H1 (cell line): ENCODE data around the gene GPC1. TPM values are rescaled to one million over a fixed set of nuclear protein-coding genes. Genes with fewer than 3 reads are reported as not detected.

Source experiments
- CTCF ChIA-PET: fragments of 300-600 bp; sonication (Branson Sonifier 250); formaldehyde crosslinking; loops from one replicate; lab custom pipeline; 2021; ENCODE audit not compliant: partially characterized antibody; lab: Charles Lee
- POLR2A ChIA-PET: fragments of 300-600 bp; sonication (Branson Sonifier 250); formaldehyde crosslinking; loops from one replicate; lab custom pipeline; 2021; ENCODE audit warnings: inconsistent platforms; ENCODE audit not compliant: partially characterized antibody; lab: Charles Lee
- DNase-seq, 2 experiments: peaks; one replicate each; pipeline versions ENCODE4 v3.0.0 to v3.0.0-alpha.2; 2010 to 2022; ENCODE audit warnings: low spot score in 2 of 2, low read depth in 1 of 2, mixed read lengths in 1 of 2
- FAIRE-seq: peaks from 2 replicates; lab custom pipeline; 2011; peaks lifted over from hg19 to GRCh38; lab: Jason Lieb, UNC
- H2AFZ ChIP-seq: 2 replicates; pipeline ENCODE4 v1.8.1; 2012; ENCODE audit warnings: low read length, inconsistent platforms
- H2AK5ac ChIP-seq: 2 replicates; pipeline ENCODE4 v1.6.1; 2013; ENCODE audit warnings: low read depth, low read length
- H2BK120ac ChIP-seq: replicated peaks from 2 replicates; pipeline ENCODE3; 2013; ENCODE audit warnings: low read depth, low read length, inconsistent platforms
- H2BK12ac ChIP-seq: 2 replicates; pipeline ENCODE4 v1.6.1; 2013; ENCODE audit warnings: low read depth, low read length
- H2BK15ac ChIP-seq: 2 replicates; pipeline ENCODE4 v1.6.1; 2013; ENCODE audit warnings: low read length
- H2BK20ac ChIP-seq: 2 replicates; pipeline ENCODE4 v1.6.1; 2013; ENCODE audit warnings: low read length
- H2BK5ac ChIP-seq: 2 replicates; pipeline ENCODE4 v1.6.1; 2013; ENCODE audit warnings: low read depth, low read length
- H3K14ac ChIP-seq: 2 replicates; pipeline ENCODE4 v1.6.1; 2013; ENCODE audit warnings: inconsistent platforms; ENCODE audit not compliant: insufficient read length
- H3K18ac ChIP-seq: 2 replicates; pipeline ENCODE4 v1.6.1; 2013; ENCODE audit warnings: low read length; ENCODE audit errors: extremely low read depth
- H3K23ac ChIP-seq: 2 replicates; pipeline ENCODE4 v1.6.1; 2013; ENCODE audit warnings: inconsistent platforms; ENCODE audit not compliant: insufficient read length
- H3K23me2 ChIP-seq: 2 replicates; pipeline ENCODE4 v1.6.1; 2013; ENCODE audit warnings: low read depth, low read length
- H3K27ac ChIP-seq: 2 replicates; pipeline ENCODE4 v1.6.1; 2011; ENCODE audit warnings: low read depth, low read length, inconsistent platforms
- H3K27me3 ChIP-seq, 4 experiments: replicated peaks in 1 of 4; 1 replicate in 1 of 4; 2 replicates in 3 of 4; pipeline versions ENCODE4 v1.6.1 to v1.8.1; 2011 to 2013; ENCODE audit warnings: low read length in 3 of 4, mild to moderate bottlenecking in 3 of 4, inconsistent platforms in 2 of 4, mixed read lengths in 2 of 4, moderate library complexity in 1 of 4; ENCODE audit not compliant: control insufficient read depth in 3 of 4, insufficient read depth in 3 of 4; ENCODE audit errors: extremely low read depth in 1 of 4
- H3K36me3 ChIP-seq, 4 experiments: 2 replicates each; pipeline versions ENCODE4 v1.6.1 to v1.8.1; 2011 to 2013; ENCODE audit warnings: mild to moderate bottlenecking in 4 of 4, low read length in 3 of 4, moderate library complexity in 2 of 4, control low read depth in 1 of 4, inconsistent platforms in 1 of 4; ENCODE audit not compliant: insufficient read depth in 4 of 4, control insufficient read depth in 2 of 4
- H3K4ac ChIP-seq: replicated peaks from 2 replicates; pipeline ENCODE3; 2013; ENCODE audit warnings: low read length, low read depth, mixed read lengths, inconsistent platforms; ENCODE audit not compliant: insufficient read length
- H3K4me1 ChIP-seq, 4 experiments: replicated peaks in 1 of 4; 1 replicate in 1 of 4; 2 replicates in 3 of 4; pipeline versions ENCODE4 v1.6.1 to v1.8.1; 2011 to 2013; ENCODE audit warnings: low read length in 3 of 4, inconsistent platforms in 2 of 4, mixed read lengths in 1 of 4; ENCODE audit not compliant: insufficient read depth in 4 of 4, control insufficient read depth in 3 of 4
- H3K4me2 ChIP-seq, 2 experiments: 2 replicates each; pipeline versions ENCODE4 v1.6.1 to v1.8.1; 2011 to 2013; ENCODE audit warnings: low read depth in 2 of 2, low read length in 2 of 2, control low read depth in 1 of 2, inconsistent platforms in 1 of 2, mild to moderate bottlenecking in 1 of 2; ENCODE audit not compliant: insufficient read depth in 1 of 2
- H3K4me3 ChIP-seq, 4 experiments: fragments of 200-600, 300-600 bp in 1 of 4; sonication (generic), shearing (Covaris generic), sonication (Bioruptor Twin) in 1 of 4; 2 replicates each; pipeline versions ENCODE4 v1.5.1 to v1.8.1; 2011 to 2016; ENCODE audit warnings: low read length in 4 of 4, low read depth in 3 of 4, control low read depth in 2 of 4, inconsistent platforms in 2 of 4, mild to moderate bottlenecking in 2 of 4, mixed read lengths in 1 of 4, moderate library complexity in 1 of 4; ENCODE audit not compliant: insufficient read depth in 2 of 4; ENCODE audit errors: extremely low read depth in 1 of 4
- H3K56ac ChIP-seq: replicated peaks from 2 replicates; pipeline ENCODE3; 2013; ENCODE audit warnings: low read depth, mild to moderate bottlenecking, mixed read lengths, low read length, inconsistent platforms; ENCODE audit not compliant: insufficient read length
- H3K79me1 ChIP-seq: 2 replicates; pipeline ENCODE4 v1.6.1; 2013; ENCODE audit warnings: low read depth, low read length, control low read depth
- H3K79me2 ChIP-seq, 2 experiments: 2 replicates each; pipeline versions ENCODE4 v1.6.1 to v1.8.1; 2012 to 2013; ENCODE audit warnings: low read length in 2 of 2, mild to moderate bottlenecking in 2 of 2, inconsistent platforms in 1 of 2; ENCODE audit not compliant: insufficient read depth in 2 of 2, control insufficient read depth in 1 of 2
- H3K9ac ChIP-seq, 4 experiments: replicated peaks in 1 of 4; 1 replicate in 1 of 4; 2 replicates in 3 of 4; pipeline versions ENCODE4 v1.6.1 to v1.8.1; 2011 to 2013; ENCODE audit warnings: low read depth in 3 of 4, low read length in 3 of 4, control low read depth in 2 of 4, mild to moderate bottlenecking in 2 of 4, moderate library complexity in 2 of 4, inconsistent platforms in 1 of 4; ENCODE audit errors: extremely low read depth in 1 of 4
- H3K9me3 ChIP-seq, 2 experiments: 2 replicates each; pipeline versions ENCODE4 v1.6.1 to v1.8.1; 2012 to 2013; ENCODE audit warnings: mild to moderate bottlenecking in 2 of 2, moderate library complexity in 2 of 2, control low read depth in 1 of 2, inconsistent platforms in 1 of 2, low read depth in 1 of 2, low read length in 1 of 2, mixed read lengths in 1 of 2; ENCODE audit not compliant: insufficient read depth in 2 of 2
- H4K20me1 ChIP-seq, 2 experiments: replicated peaks in 1 of 2; 2 replicates each; pipeline versions ENCODE3 to v1.8.1; 2011 to 2013; ENCODE audit warnings: inconsistent platforms in 2 of 2, low read length in 2 of 2, mild to moderate bottlenecking in 1 of 2; ENCODE audit not compliant: insufficient read depth in 2 of 2, control insufficient read depth in 1 of 2
- H4K5ac ChIP-seq: 2 replicates; pipeline ENCODE4 v1.6.1; 2013; ENCODE audit warnings: low read length, low read depth, mixed read lengths, inconsistent platforms; ENCODE audit not compliant: insufficient read length
- H4K8ac ChIP-seq: 2 replicates; pipeline ENCODE4 v1.8.0; 2013; ENCODE audit warnings: mild to moderate bottlenecking, moderate library complexity, low read length, inconsistent platforms; ENCODE audit not compliant: insufficient read depth; ENCODE audit errors: extremely low read depth
- H4K91ac ChIP-seq: replicated peaks from 2 replicates; pipeline ENCODE3; 2013; ENCODE audit warnings: low read length, mixed read lengths, inconsistent platforms; ENCODE audit not compliant: insufficient read length
- CHD2 ChIP-seq: IDR thresholded peaks from 2 replicates; pipeline ENCODE4 v1.6.1; 2012; ENCODE audit warnings: low read length, improper control_type of control experiment
- EGR1 ChIP-seq: IDR thresholded peaks from 2 replicates; pipeline ENCODE4 v1.6.1; 2011; ENCODE audit warnings: low read depth, low read length, borderline replicate concordance
- GABPA ChIP-seq: IDR thresholded peaks from 2 replicates; pipeline ENCODE4 v1.6.1; 2011; ENCODE audit warnings: mild to moderate bottlenecking, low read length, moderate library complexity, borderline replicate concordance; ENCODE audit not compliant: insufficient read depth
- HDAC2 ChIP-seq, 2 experiments: fragments of 300-600 bp in 1 of 2; sonication (generic) in 1 of 2; IDR thresholded peaks; 2 replicates each; pipeline ENCODE4 v1.6.1; 2011 to 2012; ENCODE audit warnings: low read depth in 2 of 2, low read length in 2 of 2, mild to moderate bottlenecking in 2 of 2, moderate library complexity in 2 of 2, borderline replicate concordance in 1 of 2, inconsistent platforms in 1 of 2
- JUND ChIP-seq: IDR thresholded peaks from 2 replicates; pipeline ENCODE4 v1.6.1; 2011; ENCODE audit warnings: mild to moderate bottlenecking, improper control_type of control experiment, low read length
- NRF1 ChIP-seq: IDR thresholded peaks from 2 replicates; pipeline ENCODE4 v1.6.1; 2011; ENCODE audit warnings: mild to moderate bottlenecking, low read depth, low read length, improper control_type of control experiment
- RAD21 ChIP-seq, 2 experiments: IDR thresholded peaks in 1 of 2; conservative IDR thresholded peaks in 1 of 2; 2 replicates each; pipeline ENCODE4 v1.6.1; 2011; ENCODE audit warnings: low read depth in 2 of 2, low read length in 2 of 2, improper control_type of control experiment in 1 of 2, inconsistent platforms in 1 of 2, mild to moderate bottlenecking in 1 of 2, moderate library complexity in 1 of 2
- SIN3A ChIP-seq, 2 experiments: IDR thresholded peaks in 1 of 2; conservative IDR thresholded peaks in 1 of 2; 2 replicates each; pipeline ENCODE4 v1.6.1; 2011 to 2012; ENCODE audit warnings: low read length in 2 of 2, improper control_type of control experiment in 1 of 2, low read depth in 1 of 2, mild to moderate bottlenecking in 1 of 2
- TEAD4 ChIP-seq: IDR thresholded peaks from 2 replicates; pipeline ENCODE4 v1.6.1; 2012; ENCODE audit warnings: low read depth, low read length, inconsistent platforms, mixed read lengths
- WGBS, 2 experiments: shearing (Covaris generic) in 1 of 2; methylation state at CpG; one replicate each; pipeline versions ENCODE4 v1.1.6 to v1.1.7; 2013 to 2015; ENCODE audit warnings: low lambda C conversion rate in 2 of 2, mixed read lengths in 2 of 2, inconsistent platforms in 1 of 2, low coverage in 1 of 2, missing lambda C conversion rate in 1 of 2; ENCODE audit not compliant: insufficient replicate concordance in 2 of 2, insufficient coverage in 1 of 2, insufficient read length in 1 of 2; ENCODE audit errors: extremely low coverage in 1 of 2, missing lambda C conversion rate in 1 of 2; 5-methylcytosine and 5-hydroxymethylcytosine counted together
- polyA plus RNA-seq, 7 experiments: library from polyadenylated mRNA; depleted of rRNA in 3 of 7; stranded (reverse) in 5 of 7; unstranded in 2 of 7; fragments of >200 nt in 5 of 7; fragments of 200-250 nt in 2 of 7; gene quantifications; 1 replicate in 5 of 7; 2 replicates in 1 of 7; 4 replicates in 1 of 7; pipeline versions ENCODE4 v1.2.1 to v1.2.3, GENCODE V29; 2011 to 2013; ENCODE audit warnings: missing spikeins in 2 of 7, mixed read lengths in 2 of 7
- total RNA-seq: library from RNA; stranded (reverse); fragmentation: NEBNext Ultra II Directional; extraction: Animal tissue kit (Norgen Biotek cat#: 25700); gene quantifications from 2 replicates; pipeline ENCODE4 v1.2.1, GENCODE V29; 2021

GPC1 gene
- total and polyA plus RNA-seq, 2 of the 8 experiments (the other 6 are each of a cell fraction or from before 2014, with no cell fraction given), result 21.9 to 28.3 TPM

GRCh38 chr2:240440251-240440650 lies 4.8 kb downstream of the GPC1 start:
- CTCF ChIA-PET, result interaction anchor here (2.1 kb wide), 2 partner anchors 11 to 15 kb away, joined by 6 to 13 read pairs; no protein-coding TSS in a partner anchor
- Histone ChIP-seq H2BK15ac (no peak overlapping the region), H3K79me1 (peaks cover 5% of the 10 kb centered on the region; the same call in 1 of the 2 replicates), H3K9ac (no peak overlapping the region), H4K8ac (no peak overlapping the region), H3K4me1 (peaks cover 0 to 9% (median 1%) of the 10 kb centered on the region in 4 experiments; a peak in 4 of 7 replicates), H2BK20ac (no peak overlapping the region), H3K4me3 (no peak overlapping the region), H3K27me3 (peaks cover 14 to 19% (median 16%) of the 10 kb centered on the region in 4 experiments), H4K5ac (no peak overlapping the region), H3K18ac (no peak overlapping the region), H3K4me2 (no peak overlapping the region), H3K9me3 (no peaks in the 10 kb centered on the region), H3K23me2 (peaks cover 2% of the 10 kb centered on the region; the same call in 1 of the 2 replicates), H4K20me1 (peaks cover 24 to 42% of the 10 kb centered on the region in 2 experiments), H3K23ac (no peak overlapping the region), H2BK120ac (no peak overlapping the region), H2BK12ac (no peak overlapping the region), H2BK5ac (no peak overlapping the region), H4K91ac (no peak overlapping the region), H3K36me3 (no peaks in the 10 kb centered on the region; a peak in 1 of 8 replicates), H3K4ac (no peak overlapping the region), H2AFZ (no peak overlapping the region), H3K27ac (no peak overlapping the region), H3K56ac (no peak overlapping the region), H3K79me2 (peaks cover 0 to 9% of the 10 kb centered on the region in 2 experiments; a peak in 1 of 4 replicates), H2AK5ac (no peak overlapping the region), H3K14ac (no peak overlapping the region)
- POLR2A ChIA-PET, result no interaction called here
- WGBS, 2 experiments, result 93% methylated on average over 11 of the region's 12 CpGs; no CpG with 5 or more reads in 1 of the 2 experiments
- FAIRE-seq, result no peak
- TF ChIP-seq HDAC2 (IDR thresholded peaks at IDR 0.05; ENCODE audit: borderline replicate concordance in 1 of 2, low read depth in 2 of 2, low read length in 2 of 2) (no peak), EGR1 (no peak), NRF1 (no peak), GABPA (no peak), RAD21 (IDR thresholded peaks at IDR 0.05 in 1 of 2, conservative IDR thresholded peaks at IDR 0.05 in 1 of 2; ENCODE audit: low read depth in 2 of 2, low read length in 2 of 2) (no peak), SIN3A (conservative IDR thresholded peaks at IDR 0.05 in 1 of 2, IDR thresholded peaks at IDR 0.05 in 1 of 2; ENCODE audit: low read depth in 1 of 2, low read length in 2 of 2) (no peak), JUND (no peak), CHD2 (no peak), TEAD4 (no peak)
- DNase-seq, result no peak
